Neural cell (in vitro differentiated cells): ENCODE results near the gene EPS8.

ENCODE experiments used
- EP300 ChIP-seq: fragments of 450-650 bp; conservative IDR thresholded peaks from 2 replicates; pipeline ENCODE4 v1.6.1; 2014; ENCODE audit warnings: antibody characterized with exemption, mild to moderate bottlenecking, moderate library complexity; ENCODE audit not compliant: poor library complexity, severe bottlenecking
- RAD21 ChIP-seq: fragments of 450-650 bp; conservative IDR thresholded peaks from 2 replicates; pipeline ENCODE4 v1.6.1; 2014; ENCODE audit warnings: antibody characterized with exemption, mild to moderate bottlenecking, moderate library complexity
- TF ChIP-seq, protein P1 (sequence below): fragments of 450-650 bp; IDR thresholded peaks from 2 replicates; pipeline ENCODE4 v1.5.1; 2014; ENCODE audit warnings: antibody characterized with exemption, mild to moderate bottlenecking, moderate library complexity; ENCODE audit not compliant: poor library complexity, severe bottlenecking

DNA sequence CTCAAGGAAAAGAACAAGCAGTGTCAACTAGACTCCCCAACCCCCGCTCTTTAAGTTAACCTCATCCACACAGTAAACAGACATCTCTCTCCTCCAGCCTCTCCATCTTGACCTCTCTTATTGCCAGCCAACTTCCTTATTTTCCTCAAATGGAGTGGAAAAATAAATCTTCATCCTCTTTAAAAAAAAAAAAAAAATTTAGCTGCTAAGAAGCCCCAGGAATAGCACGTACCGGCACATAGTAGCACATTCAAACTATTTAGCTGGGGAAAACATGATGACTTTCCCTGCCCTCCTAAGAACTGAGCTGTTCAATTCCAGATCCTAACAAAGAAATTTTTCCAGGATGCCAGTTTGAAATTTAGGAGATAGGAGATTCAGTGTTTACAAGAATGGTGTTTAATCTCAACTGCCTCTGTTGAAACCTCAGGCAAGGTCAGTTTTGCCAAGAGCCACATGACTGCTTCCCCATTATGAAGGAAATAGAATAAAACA lies 90.8 kb downstream of the EPS8 start:
- TF ChIP-seq RAD21 (no peak), EP300 (no peak)
- TF ChIP-seq, protein P1, sequence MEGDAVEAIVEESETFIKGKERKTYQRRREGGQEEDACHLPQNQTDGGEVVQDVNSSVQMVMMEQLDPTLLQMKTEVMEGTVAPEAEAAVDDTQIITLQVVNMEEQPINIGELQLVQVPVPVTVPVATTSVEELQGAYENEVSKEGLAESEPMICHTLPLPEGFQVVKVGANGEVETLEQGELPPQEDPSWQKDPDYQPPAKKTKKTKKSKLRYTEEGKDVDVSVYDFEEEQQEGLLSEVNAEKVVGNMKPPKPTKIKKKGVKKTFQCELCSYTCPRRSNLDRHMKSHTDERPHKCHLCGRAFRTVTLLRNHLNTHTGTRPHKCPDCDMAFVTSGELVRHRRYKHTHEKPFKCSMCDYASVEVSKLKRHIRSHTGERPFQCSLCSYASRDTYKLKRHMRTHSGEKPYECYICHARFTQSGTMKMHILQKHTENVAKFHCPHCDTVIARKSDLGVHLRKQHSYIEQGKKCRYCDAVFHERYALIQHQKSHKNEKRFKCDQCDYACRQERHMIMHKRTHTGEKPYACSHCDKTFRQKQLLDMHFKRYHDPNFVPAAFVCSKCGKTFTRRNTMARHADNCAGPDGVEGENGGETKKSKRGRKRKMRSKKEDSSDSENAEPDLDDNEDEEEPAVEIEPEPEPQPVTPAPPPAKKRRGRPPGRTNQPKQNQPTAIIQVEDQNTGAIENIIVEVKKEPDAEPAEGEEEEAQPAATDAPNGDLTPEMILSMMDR: no peak
